Peyer's patch (tissue), 4 donors: ENCODE results near the gene RARG.

Source experiments
- CTCF ChIP-seq, 6 experiments: fragments of 450-650 bp in 4 of 6; fragments of 200-600 bp in 2 of 6; sonication (generic) in 1 of 6; IDR thresholded peaks; one replicate each; pipeline ENCODE4 v1.5.1; 2017 to 2019; ENCODE audit warnings: antibody characterized with exemption in 6 of 6, mild to moderate bottlenecking in 3 of 6, moderate library complexity in 1 of 6
- POLR2A ChIP-seq, 2 donors: fragments of 450-650 bp; IDR thresholded peaks; one replicate each; pipeline ENCODE4 v1.5.1; 2017; ENCODE audit warnings: antibody characterized with exemption in 2 of 2, mild to moderate bottlenecking in 2 of 2, moderate library complexity in 2 of 2

- TF ChIP-seq CTCF (IDR thresholded peaks at IDR 0.05) = no peak
- no peak for TF ChIP-seq POLR2A (IDR thresholded peaks at IDR 0.05)
Measured at GRCh38 chr12:53194973-53195372, 37.0 kb downstream of the RARG start.
